HCT116 (cell line): ENCODE data around the gene USP2. TPM values are rescaled to one million over a fixed set of nuclear protein-coding genes. Genes with fewer than 3 reads are reported as not detected.

Experiments
- ATAC-seq: fragments of 200-7000 bp; cut with Tn5 transposase; 2 replicates; pipeline ENCODE4 v1.9.1; 2020; ENCODE audit warnings: mild to moderate bottlenecking, moderate library complexity
- BruUV-seq: library from RNA; stranded (reverse); fragments of 400-500 nt; replicated peaks from 2 replicates; lab custom pipeline; 2021; lab: Mats Ljungman, UMichigan
- CTCF ChIA-PET: fragments of 300-600 bp; sonication (Branson Sonifier 250); formaldehyde crosslinking; loops from one replicate; lab custom pipeline; 2021; ENCODE audit warnings: antibody characterized with exemption; lab: Charles Lee
- POLR2A ChIA-PET: fragments of 300-600, 350-600 bp; sonication (Branson Sonifier 250); formaldehyde crosslinking; loops from one replicate; lab custom pipeline; 2021; ENCODE audit warnings: antibody characterized with exemption; lab: Charles Lee
- RAD21 ChIA-PET, 2 experiments: fragments of 300-600 bp; sonication (Branson Sonifier 250); formaldehyde crosslinking; loops; one replicate each; lab custom pipeline; 2023; ENCODE audit warnings: low total read pairs in 2 of 2; ENCODE audit not compliant: uncharacterized antibody in 2 of 2, unreplicated experiment in 2 of 2, low non-redundant PET in 1 of 2; lab: Charles Lee
- DNase-seq: peaks from one replicate; pipeline ENCODE4 v3.0.0-alpha.2; 2010; ENCODE audit warnings: low read depth, low spot score
- H2AFZ ChIP-seq: fragments of 200-600 bp; shearing (Covaris generic), sonication (generic); 2 replicates; pipeline ENCODE4 v1.6.1; 2017; ENCODE audit warnings: low read depth, mixed run types, mixed read lengths, antibody characterized with exemption, low read length; ENCODE audit not compliant: poor library complexity, severe bottlenecking
- H3K27ac ChIP-seq: 2 replicates; pipeline ENCODE4 v1.5.1; 2012; ENCODE audit warnings: low read depth, low read length
- H3K27me3 ChIP-seq: fragments of 200-600 bp; sonication (generic); 2 replicates; pipeline ENCODE4 v1.6.1; 2016; ENCODE audit warnings: mixed run types, low read length, mixed read lengths; ENCODE audit not compliant: insufficient read depth
- H3K36me3 ChIP-seq, 2 experiments: fragments of 200-500 bp in 1 of 2; fragments of 200-600 bp in 1 of 2; sonication (Bioruptor generic) in 1 of 2; sonication (generic) in 1 of 2; 2 replicates each; pipeline versions ENCODE4 v1.5.1 to v1.6.1; 2014 to 2016; ENCODE audit warnings: low read length in 2 of 2, inconsistent platforms in 1 of 2, mixed read lengths in 1 of 2, mixed run types in 1 of 2; ENCODE audit not compliant: insufficient read depth in 2 of 2, control insufficient read depth in 1 of 2
- H3K4me1 ChIP-seq, 2 experiments: fragments of 200-600 bp in 1 of 2; sonication (generic) in 1 of 2; 2 replicates each; pipeline versions ENCODE4 v1.5.1 to v1.6.1; 2012 to 2017; ENCODE audit warnings: low read length in 2 of 2, inconsistent platforms in 1 of 2, mild to moderate bottlenecking in 1 of 2, mixed read lengths in 1 of 2, mixed run types in 1 of 2, moderate library complexity in 1 of 2; ENCODE audit not compliant: insufficient read depth in 2 of 2, control insufficient read depth in 1 of 2
- H3K4me2 ChIP-seq: fragments of 200-600 bp; sonication (generic); 2 replicates; pipeline ENCODE4 v1.6.1; 2017; ENCODE audit warnings: mixed run types, low read length, mixed read lengths
- H3K4me3 ChIP-seq, 2 experiments: fragments of 200-600 bp in 1 of 2; sonication (generic) in 1 of 2; replicated peaks in 1 of 2; 2 replicates each; pipeline ENCODE4 v1.5.1; 2011 to 2016; ENCODE audit warnings: low read length in 2 of 2, control low read depth in 1 of 2, low read depth in 1 of 2, mild to moderate bottlenecking in 1 of 2, mixed read lengths in 1 of 2, mixed run types in 1 of 2
- H3K79me2 ChIP-seq: fragments of 200-600 bp; sonication (generic); 2 replicates; pipeline ENCODE4 v1.6.1; 2017; ENCODE audit warnings: mild to moderate bottlenecking, mixed run types, low read length, moderate library complexity, mixed read lengths; ENCODE audit not compliant: insufficient read depth
- H3K9ac ChIP-seq: fragments of 200-600 bp; sonication (generic); 2 replicates; pipeline ENCODE4 v1.6.1; 2016; ENCODE audit warnings: low read length, mixed read lengths
- H3K9me2 ChIP-seq: fragments of 200-600 bp; sonication (generic), shearing (Covaris generic); 2 replicates; pipeline ENCODE4 v1.6.1; 2017; ENCODE audit warnings: mixed run types, mild to moderate bottlenecking, moderate library complexity; ENCODE audit not compliant: insufficient read depth
- H3K9me3 ChIP-seq, 2 experiments: fragments of 200-500 bp in 1 of 2; fragments of 200-600 bp in 1 of 2; sonication (Bioruptor generic) in 1 of 2; sonication (generic) in 1 of 2; 2 replicates each; pipeline ENCODE4 v1.6.1; 2014 to 2017; ENCODE audit warnings: low read length in 2 of 2, mixed read lengths in 2 of 2, inconsistent platforms in 1 of 2, low read depth in 1 of 2, mild to moderate bottlenecking in 1 of 2, mixed run types in 1 of 2, moderate library complexity in 1 of 2; ENCODE audit not compliant: control insufficient read depth in 1 of 2, insufficient read depth in 1 of 2
- H4K20me1 ChIP-seq: fragments of 200-600 bp; sonication (generic), shearing (Covaris generic); 2 replicates; pipeline ENCODE4 v1.6.1; 2017; ENCODE audit warnings: mixed run types, mild to moderate bottlenecking, moderate library complexity; ENCODE audit not compliant: insufficient read depth
- CEBPB ChIP-seq: IDR thresholded peaks from 2 replicates; pipeline ENCODE4 v1.6.1; 2012; ENCODE audit warnings: low read depth
- CTCF ChIP-seq, 3 experiments: fragments of 200-600 bp in 1 of 3; sonication (generic) in 1 of 3; IDR thresholded peaks in 2 of 3; conservative IDR thresholded peaks in 1 of 3; 2 replicates each; pipeline ENCODE4 v1.5.1; 2012 to 2017; ENCODE audit warnings: low read depth in 2 of 3, low read length in 2 of 3, antibody characterized with exemption in 1 of 3, borderline replicate concordance in 1 of 3, control low read depth in 1 of 3, mild to moderate bottlenecking in 1 of 3, mixed read lengths in 1 of 3, mixed run types in 1 of 3, moderate library complexity in 1 of 3; ENCODE audit not compliant: insufficient read depth in 1 of 3
- EZH2 ChIP-seq: fragments of 200-600 bp; sonication (generic); IDR thresholded peaks from 2 replicates; pipeline ENCODE4 v1.6.1; 2017; ENCODE audit warnings: antibody characterized with exemption, mixed run types
- FOSL1 ChIP-seq: IDR thresholded peaks from 2 replicates; pipeline ENCODE4 v1.6.1; 2012; ENCODE audit warnings: low read depth
- POLR2AphosphoS5 ChIP-seq: IDR thresholded peaks from 2 replicates; pipeline ENCODE4 v1.6.1; 2011; ENCODE audit warnings: mild to moderate bottlenecking, low read depth, low read length, moderate library complexity
- RAD21 ChIP-seq: IDR thresholded peaks from 2 replicates; pipeline ENCODE4 v1.6.1; 2012; ENCODE audit warnings: low read depth, mild to moderate bottlenecking
- SP1 ChIP-seq: IDR thresholded peaks from 2 replicates; pipeline ENCODE4 v1.6.1; 2012; ENCODE audit warnings: low read depth
- TCF7L2 ChIP-seq: IDR thresholded peaks from 2 replicates; pipeline ENCODE4 v1.7.0; 2011; ENCODE audit warnings: borderline replicate concordance, inconsistent platforms; ENCODE audit not compliant: insufficient read depth, insufficient read length; ENCODE audit errors: extremely low read depth
- YY1 ChIP-seq: IDR thresholded peaks from 2 replicates; pipeline ENCODE4 v1.6.1; 2011; ENCODE audit warnings: low read length, low read depth, moderate library complexity, mild to moderate bottlenecking; ENCODE audit not compliant: insufficient replicate concordance; ENCODE audit errors: extremely low read depth
- ZFX ChIP-seq: fragments of 450-650 bp; IDR thresholded peaks from 2 replicates; pipeline ENCODE4 v1.6.1; 2017
- intact Hi-C: fragments of 100-400 bp; cut with micrococcal nuclease; formaldehyde crosslinking; loops from 2 replicates; pipeline ENCODE4 v1.10.0; 2022
- total RNA-seq: library from RNA; stranded (reverse); gene quantifications from one replicate; pipeline ENCODE4 v1.2.1, GENCODE V29; 2021; ENCODE audit not compliant: unreplicated experiment
- TF ChIP-seq, protein P1 (sequence below): IDR thresholded peaks from 2 replicates; pipeline ENCODE4 v1.6.1; 2012

Gene USP2
- total RNA-seq, 1 experiment from 2014 or later = 5.0 TPM

DNA sequence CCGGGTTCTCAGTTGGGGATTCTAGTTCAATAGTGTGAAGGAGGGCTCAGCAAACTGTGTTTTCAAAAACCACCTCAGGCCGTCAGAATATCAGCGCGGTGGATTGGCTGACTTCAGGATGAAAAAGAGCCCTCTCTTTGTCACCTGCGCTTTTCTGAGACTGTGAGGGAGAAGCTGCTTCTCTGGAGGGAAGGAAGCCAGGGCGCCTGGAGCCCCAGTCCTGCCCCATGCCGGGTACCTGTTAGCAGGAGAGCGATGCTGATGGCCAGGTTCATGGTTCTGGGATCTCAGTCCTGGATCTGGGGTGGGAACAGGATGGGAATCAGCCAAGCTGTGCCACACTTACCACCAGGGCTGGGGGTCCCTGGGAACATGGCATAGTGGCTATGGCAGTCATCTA, 39.1 kb upstream of the USP2 start:
- POLR2A ChIA-PET = no interaction called here
- RAD21 ChIA-PET = no interaction called here
- no peak overlapping the region for H2AFZ ChIP-seq
- H3K4me2 ChIP-seq = no peak overlapping the region
- no peak overlapping the region for H3K27ac ChIP-seq
- CTCF ChIA-PET = no interaction called here
- no peak for ATAC-seq
- DNase-seq = no peak
- TF ChIP-seq FOSL1 (no peak), CEBPB (no peak), RAD21 (no peak), POLR2AphosphoS5 (no peak), CTCF (IDR thresholded peaks at IDR 0.05 in 2 of 3, conservative IDR thresholded peaks at IDR 0.05 in 1 of 3; ENCODE audit: borderline replicate concordance in 1 of 3, insufficient read depth in 1 of 3, low read depth in 2 of 3, low read length in 2 of 3) (no peak), SP1 (no peak), YY1 (no peak), EZH2 (no peak), ZFX (no peak), TCF7L2 (no peak)
- TF ChIP-seq, protein P1, sequence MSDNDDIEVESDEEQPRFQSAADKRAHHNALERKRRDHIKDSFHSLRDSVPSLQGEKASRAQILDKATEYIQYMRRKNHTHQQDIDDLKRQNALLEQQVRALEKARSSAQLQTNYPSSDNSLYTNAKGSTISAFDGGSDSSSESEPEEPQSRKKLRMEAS = no peak
- no peaks in the 10 kb centered on the region for H3K9me2 ChIP-seq
- no peaks in the 10 kb centered on the region for H3K27me3 ChIP-seq
- no peaks in the 10 kb centered on the region for H3K9me3 ChIP-seq
- BruUV-seq = no TSS peak
- H3K4me1 ChIP-seq = peaks cover 2 to 11% of the 10 kb centered on the region in 2 experiments; a peak in 3 of 4 replicates
- intact Hi-C loops = no loop called here
- H3K9ac ChIP-seq = no peak overlapping the region
- H3K4me3 ChIP-seq = no peak overlapping the region
- H3K79me2 ChIP-seq = no peaks in the 10 kb centered on the region
- no peaks in the 10 kb centered on the region for H4K20me1 ChIP-seq
- H3K36me3 ChIP-seq = no peaks in the 10 kb centered on the region
